Liver (tissue), 9 donors: ENCODE results near the gene TGM3. TPM values are rescaled to one million over a fixed set of nuclear protein-coding genes. Genes with fewer than 3 reads are reported as not detected.

Source experiments
- DNase-seq: peaks from one replicate; pipeline ENCODE4 v3.0.0-alpha.2; 2017; ENCODE audit warnings: low spot score
- H3K27ac ChIP-seq, 2 donors: one replicate each; pipeline ENCODE4 v1.7.0; 2013; ENCODE audit warnings: inconsistent platforms in 2 of 2, low read length in 2 of 2, control low read depth in 1 of 2, low read depth in 1 of 2, mild to moderate bottlenecking in 1 of 2
- H3K27me3 ChIP-seq, 4 donors: one replicate each; pipeline versions ENCODE4 v1.6.1 to v1.7.0; 2013; ENCODE audit warnings: low read length in 3 of 4, inconsistent platforms in 1 of 4, mild to moderate bottlenecking in 1 of 4, moderate library complexity in 1 of 4; ENCODE audit not compliant: control insufficient read depth in 4 of 4, insufficient read depth in 4 of 4
- H3K36me3 ChIP-seq, 4 donors: one replicate each; pipeline versions ENCODE4 v1.6.1 to v1.7.0; 2013; ENCODE audit warnings: low read length in 3 of 4, mild to moderate bottlenecking in 3 of 4, low read depth in 1 of 4, moderate library complexity in 1 of 4; ENCODE audit not compliant: control insufficient read depth in 4 of 4, insufficient read depth in 3 of 4
- H3K4me1 ChIP-seq, 4 donors: one replicate each; pipeline versions ENCODE4 v1.6.1 to v1.7.0; 2013; ENCODE audit warnings: low read length in 3 of 4, mild to moderate bottlenecking in 3 of 4, moderate library complexity in 1 of 4; ENCODE audit not compliant: control insufficient read depth in 4 of 4, insufficient read depth in 4 of 4
- H3K4me3 ChIP-seq, 3 donors: one replicate each; pipeline versions ENCODE4 v1.6.1 to v1.7.0; 2013; ENCODE audit warnings: low read length in 3 of 3, control low read depth in 1 of 3, low read depth in 1 of 3, mild to moderate bottlenecking in 1 of 3
- H3K9ac ChIP-seq, 2 donors: one replicate each; pipeline ENCODE4 v1.7.0; 2013; ENCODE audit warnings: low read length in 2 of 2, mild to moderate bottlenecking in 2 of 2, moderate library complexity in 2 of 2, control low read depth in 1 of 2, low read depth in 1 of 2
- H3K9me3 ChIP-seq, 4 donors: one replicate each; pipeline versions ENCODE4 v1.6.1 to v1.7.0; 2013; ENCODE audit warnings: low read length in 3 of 4; ENCODE audit not compliant: control insufficient read depth in 4 of 4
- EGR1 ChIP-seq, 2 donors: IDR thresholded peaks; 2 replicates each; pipeline ENCODE4 v1.6.1; 2016 to 2018; ENCODE audit warnings: antibody characterized with exemption in 2 of 2, low read depth in 2 of 2
- FOXA1 ChIP-seq: IDR thresholded peaks from 2 replicates; pipeline ENCODE4 v1.6.1; 2016; ENCODE audit warnings: antibody characterized with exemption
- FOXA2 ChIP-seq: IDR thresholded peaks from 2 replicates; pipeline ENCODE4 v1.6.1; 2016; ENCODE audit warnings: antibody characterized with exemption
- GABPA ChIP-seq, 2 donors: IDR thresholded peaks in 1 of 2; conservative IDR thresholded peaks in 1 of 2; 2 replicates each; pipeline ENCODE4 v1.6.1; 2016; ENCODE audit warnings: antibody characterized with exemption in 2 of 2, mild to moderate bottlenecking in 1 of 2, moderate library complexity in 1 of 2
- HNF4A ChIP-seq, 2 donors: conservative IDR thresholded peaks; 2 replicates each; pipeline ENCODE4 v1.6.1; 2016; ENCODE audit warnings: antibody characterized with exemption in 2 of 2, mild to moderate bottlenecking in 2 of 2
- HNF4G ChIP-seq: IDR thresholded peaks from 2 replicates; pipeline ENCODE4 v1.6.1; 2016; ENCODE audit warnings: antibody characterized with exemption
- JUND ChIP-seq, 2 donors: IDR thresholded peaks; 2 replicates each; pipeline ENCODE4 v1.6.1; 2016; ENCODE audit warnings: antibody characterized with exemption in 2 of 2
- NR2F2 ChIP-seq: IDR thresholded peaks from 2 replicates; pipeline ENCODE4 v1.6.1; 2016; ENCODE audit warnings: antibody characterized with exemption
- RAD21 ChIP-seq, 2 donors: IDR thresholded peaks; 2 replicates each; pipeline ENCODE4 v1.6.1; 2016; ENCODE audit warnings: antibody characterized with exemption in 2 of 2, mild to moderate bottlenecking in 2 of 2
- RXRA ChIP-seq, 2 donors: IDR thresholded peaks; 2 replicates each; pipeline ENCODE4 v1.6.1; 2017 to 2018; ENCODE audit warnings: antibody characterized with exemption in 2 of 2, mild to moderate bottlenecking in 1 of 2
- SP1 ChIP-seq: IDR thresholded peaks from 2 replicates; pipeline ENCODE4 v1.6.1; 2018; ENCODE audit warnings: antibody characterized with exemption, mild to moderate bottlenecking
- TAF1 ChIP-seq: conservative IDR thresholded peaks from 2 replicates; pipeline ENCODE4 v1.6.1; 2016; ENCODE audit warnings: antibody characterized with exemption, mild to moderate bottlenecking
- YY1 ChIP-seq: IDR thresholded peaks from 2 replicates; pipeline ENCODE4 v1.6.1; 2016; ENCODE audit warnings: antibody characterized with exemption, mild to moderate bottlenecking
- WGBS: extraction: QIAGEN DNeasy Blood & Tissue Kit; methylation state at CpG from one replicate; pipeline ENCODE4 v1.1.7; 2013; 5-methylcytosine and 5-hydroxymethylcytosine counted together
- polyA plus RNA-seq, 2 donors: library from polyadenylated mRNA; stranded (reverse) in 1 of 2; unstranded in 1 of 2; fragments of 200-250 nt in 1 of 2; fragments of >200 nt in 1 of 2; fragmentation: Nextera tagmentation in 1 of 2; extraction: Ambion mirVana in 1 of 2; gene quantifications; one replicate each; pipeline versions ENCODE4 v1.2.1 to v1.2.3, GENCODE V29; 2013 to 2015
- total RNA-seq, 2 donors: library from RNA; depleted of rRNA; stranded (reverse); fragments of >200 nt; gene quantifications; one replicate each; pipeline ENCODE4 v1.2.3, GENCODE V29; 2014
- TF ChIP-seq, protein P1 (sequence below): IDR thresholded peaks from 2 replicates; pipeline ENCODE4 v1.6.1; 2016; ENCODE audit warnings: antibody characterized with exemption, mild to moderate bottlenecking
- TF ChIP-seq, protein P2 (sequence below): IDR thresholded peaks from 2 replicates; pipeline ENCODE4 v1.6.1; 2016; ENCODE audit warnings: antibody characterized with exemption
- TF ChIP-seq, protein P3 (sequence below): IDR thresholded peaks from 2 replicates; pipeline ENCODE4 v1.6.1; 2016; ENCODE audit warnings: antibody characterized with exemption
- TF ChIP-seq, protein P4 (sequence below): fragments of 150-350 bp; IDR thresholded peaks from 2 replicates; pipeline ENCODE4 v1.5.1; 2017; ENCODE audit warnings: improper control_type of control experiment, low read depth, low read length; ENCODE audit not compliant: missing input control
- TF ChIP-seq, protein P5 (sequence below): IDR thresholded peaks from 2 replicates; pipeline ENCODE4 v1.6.1; 2016; ENCODE audit warnings: antibody characterized with exemption
- donor health status: healthy.
- donor health status: healthy.
- donor health status: healthy.
- donor health status: healthy.
- donor health status: healthy.

TGM3 gene
- total and polyA plus RNA-seq, 4 donors: 0.05 to 0.28 (median 0.08) TPM; not detected in 1

DNA sequence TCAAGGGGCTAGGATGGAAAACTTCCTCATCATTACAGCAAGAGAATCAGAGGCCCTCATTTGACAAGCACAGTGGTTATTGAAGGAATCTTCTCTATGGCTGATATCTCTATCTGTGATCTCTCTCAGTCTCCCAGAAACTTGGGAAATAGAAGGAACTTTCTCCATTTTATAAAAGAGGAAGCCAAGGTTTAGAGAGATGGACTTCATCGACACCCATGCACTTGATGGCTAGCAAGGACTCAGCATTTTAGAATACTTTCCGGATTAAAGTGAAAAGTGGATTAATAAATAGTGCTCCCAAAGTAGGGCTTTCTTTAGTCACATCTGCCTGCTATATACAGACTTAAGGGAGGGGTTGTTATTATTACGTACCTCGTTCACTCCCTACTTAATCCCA is 34.2 kb upstream of the TGM3 start:
- H3K27me3 ChIP-seq: no peaks in the 10 kb centered on the region
- no peaks in the 10 kb centered on the region for H3K9me3 ChIP-seq
- H3K4me1 ChIP-seq: peaks cover 10 to 24% (median 17%) of the 10 kb centered on the region in 4 donors
- H3K9ac ChIP-seq: no peak overlapping the region
- 90% methylated on average over 4 of the region's 4 CpGs for WGBS
- DNase-seq: no peak
- H3K4me3 ChIP-seq: no peak overlapping the region
- TF ChIP-seq, protein P1, sequence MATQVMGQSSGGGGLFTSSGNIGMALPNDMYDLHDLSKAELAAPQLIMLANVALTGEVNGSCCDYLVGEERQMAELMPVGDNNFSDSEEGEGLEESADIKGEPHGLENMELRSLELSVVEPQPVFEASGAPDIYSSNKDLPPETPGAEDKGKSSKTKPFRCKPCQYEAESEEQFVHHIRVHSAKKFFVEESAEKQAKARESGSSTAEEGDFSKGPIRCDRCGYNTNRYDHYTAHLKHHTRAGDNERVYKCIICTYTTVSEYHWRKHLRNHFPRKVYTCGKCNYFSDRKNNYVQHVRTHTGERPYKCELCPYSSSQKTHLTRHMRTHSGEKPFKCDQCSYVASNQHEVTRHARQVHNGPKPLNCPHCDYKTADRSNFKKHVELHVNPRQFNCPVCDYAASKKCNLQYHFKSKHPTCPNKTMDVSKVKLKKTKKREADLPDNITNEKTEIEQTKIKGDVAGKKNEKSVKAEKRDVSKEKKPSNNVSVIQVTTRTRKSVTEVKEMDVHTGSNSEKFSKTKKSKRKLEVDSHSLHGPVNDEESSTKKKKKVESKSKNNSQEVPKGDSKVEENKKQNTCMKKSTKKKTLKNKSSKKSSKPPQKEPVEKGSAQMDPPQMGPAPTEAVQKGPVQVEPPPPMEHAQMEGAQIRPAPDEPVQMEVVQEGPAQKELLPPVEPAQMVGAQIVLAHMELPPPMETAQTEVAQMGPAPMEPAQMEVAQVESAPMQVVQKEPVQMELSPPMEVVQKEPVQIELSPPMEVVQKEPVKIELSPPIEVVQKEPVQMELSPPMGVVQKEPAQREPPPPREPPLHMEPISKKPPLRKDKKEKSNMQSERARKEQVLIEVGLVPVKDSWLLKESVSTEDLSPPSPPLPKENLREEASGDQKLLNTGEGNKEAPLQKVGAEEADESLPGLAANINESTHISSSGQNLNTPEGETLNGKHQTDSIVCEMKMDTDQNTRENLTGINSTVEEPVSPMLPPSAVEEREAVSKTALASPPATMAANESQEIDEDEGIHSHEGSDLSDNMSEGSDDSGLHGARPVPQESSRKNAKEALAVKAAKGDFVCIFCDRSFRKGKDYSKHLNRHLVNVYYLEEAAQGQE: no peak
- TF ChIP-seq RXRA (IDR thresholded peaks at IDR 0.05): no peak
- no peak for TF ChIP-seq NR2F2
- TF ChIP-seq EGR1 (IDR thresholded peaks at IDR 0.05; ENCODE audit: low read depth in 2 of 2): no peak
- no peak for TF ChIP-seq FOXA2
- no peak for TF ChIP-seq FOXA1
- TF ChIP-seq, protein P2, sequence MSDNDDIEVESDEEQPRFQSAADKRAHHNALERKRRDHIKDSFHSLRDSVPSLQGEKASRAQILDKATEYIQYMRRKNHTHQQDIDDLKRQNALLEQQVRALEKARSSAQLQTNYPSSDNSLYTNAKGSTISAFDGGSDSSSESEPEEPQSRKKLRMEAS: no peak
- no peak for TF ChIP-seq HNF4G
- no peak for TF ChIP-seq YY1
- TF ChIP-seq JUND (IDR thresholded peaks at IDR 0.05): no peak
- no peak for TF ChIP-seq GABPA (IDR thresholded peaks at IDR 0.05 in 1 of 2, conservative IDR thresholded peaks at IDR 0.05 in 1 of 2)
- TF ChIP-seq, protein P3, sequence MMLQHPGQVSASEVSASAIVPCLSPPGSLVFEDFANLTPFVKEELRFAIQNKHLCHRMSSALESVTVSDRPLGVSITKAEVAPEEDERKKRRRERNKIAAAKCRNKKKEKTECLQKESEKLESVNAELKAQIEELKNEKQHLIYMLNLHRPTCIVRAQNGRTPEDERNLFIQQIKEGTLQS: no peak
- TF ChIP-seq TAF1: no peak
- TF ChIP-seq, protein P4, sequence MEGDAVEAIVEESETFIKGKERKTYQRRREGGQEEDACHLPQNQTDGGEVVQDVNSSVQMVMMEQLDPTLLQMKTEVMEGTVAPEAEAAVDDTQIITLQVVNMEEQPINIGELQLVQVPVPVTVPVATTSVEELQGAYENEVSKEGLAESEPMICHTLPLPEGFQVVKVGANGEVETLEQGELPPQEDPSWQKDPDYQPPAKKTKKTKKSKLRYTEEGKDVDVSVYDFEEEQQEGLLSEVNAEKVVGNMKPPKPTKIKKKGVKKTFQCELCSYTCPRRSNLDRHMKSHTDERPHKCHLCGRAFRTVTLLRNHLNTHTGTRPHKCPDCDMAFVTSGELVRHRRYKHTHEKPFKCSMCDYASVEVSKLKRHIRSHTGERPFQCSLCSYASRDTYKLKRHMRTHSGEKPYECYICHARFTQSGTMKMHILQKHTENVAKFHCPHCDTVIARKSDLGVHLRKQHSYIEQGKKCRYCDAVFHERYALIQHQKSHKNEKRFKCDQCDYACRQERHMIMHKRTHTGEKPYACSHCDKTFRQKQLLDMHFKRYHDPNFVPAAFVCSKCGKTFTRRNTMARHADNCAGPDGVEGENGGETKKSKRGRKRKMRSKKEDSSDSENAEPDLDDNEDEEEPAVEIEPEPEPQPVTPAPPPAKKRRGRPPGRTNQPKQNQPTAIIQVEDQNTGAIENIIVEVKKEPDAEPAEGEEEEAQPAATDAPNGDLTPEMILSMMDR: no peak
- no peak for TF ChIP-seq RAD21 (IDR thresholded peaks at IDR 0.05)
- no peak for TF ChIP-seq HNF4A (conservative IDR thresholded peaks at IDR 0.05)
- H3K27ac ChIP-seq: peak overlapping the region in 1 of 2 donors; percentile 50
- H3K36me3 ChIP-seq: no peaks in the 10 kb centered on the region

DNA sequence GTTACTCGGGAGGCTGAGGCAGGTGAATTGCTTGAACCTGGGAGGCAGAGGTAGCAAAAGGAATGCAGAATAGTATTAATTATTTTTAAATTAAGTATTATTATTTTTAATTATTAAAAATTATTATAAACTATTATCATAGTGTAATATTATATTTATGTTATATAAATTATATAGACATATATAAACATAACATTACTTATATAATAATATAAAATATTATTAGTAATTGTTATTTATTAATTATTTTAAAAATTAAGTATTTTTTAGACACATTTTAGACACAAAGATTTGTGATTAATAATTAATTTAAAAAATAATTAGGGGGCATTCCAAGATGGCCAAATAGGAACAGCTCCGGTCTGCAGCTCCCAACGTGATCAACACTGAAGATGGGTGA is 31.7 kb upstream of the TGM3 start:
- TF ChIP-seq FOXA2 (no peak), SP1 (no peak), TAF1 (no peak), NR2F2 (no peak), HNF4A (conservative IDR thresholded peaks at IDR 0.05) (no peak)
- TF ChIP-seq, protein P3: no peak
- TF ChIP-seq, protein P5, sequence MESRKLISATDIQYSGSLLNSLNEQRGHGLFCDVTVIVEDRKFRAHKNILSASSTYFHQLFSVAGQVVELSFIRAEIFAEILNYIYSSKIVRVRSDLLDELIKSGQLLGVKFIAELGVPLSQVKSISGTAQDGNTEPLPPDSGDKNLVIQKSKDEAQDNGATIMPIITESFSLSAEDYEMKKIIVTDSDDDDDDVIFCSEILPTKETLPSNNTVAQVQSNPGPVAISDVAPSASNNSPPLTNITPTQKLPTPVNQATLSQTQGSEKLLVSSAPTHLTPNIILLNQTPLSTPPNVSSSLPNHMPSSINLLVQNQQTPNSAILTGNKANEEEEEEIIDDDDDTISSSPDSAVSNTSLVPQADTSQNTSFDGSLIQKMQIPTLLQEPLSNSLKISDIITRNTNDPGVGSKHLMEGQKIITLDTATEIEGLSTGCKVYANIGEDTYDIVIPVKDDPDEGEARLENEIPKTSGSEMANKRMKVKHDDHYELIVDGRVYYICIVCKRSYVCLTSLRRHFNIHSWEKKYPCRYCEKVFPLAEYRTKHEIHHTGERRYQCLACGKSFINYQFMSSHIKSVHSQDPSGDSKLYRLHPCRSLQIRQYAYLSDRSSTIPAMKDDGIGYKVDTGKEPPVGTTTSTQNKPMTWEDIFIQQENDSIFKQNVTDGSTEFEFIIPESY: no peak
- Histone ChIP-seq H3K4me1 (peaks cover 10 to 24% (median 17%) of the 10 kb centered on the region in 4 donors), H3K36me3 (no peaks in the 10 kb centered on the region), H3K4me3 (no peak overlapping the region), H3K27ac (peak overlapping the region in 1 of 2 donors; percentile 67), H3K27me3 (no peaks in the 10 kb centered on the region), H3K9me3 (no peaks in the 10 kb centered on the region), H3K9ac (no peak overlapping the region)
- DNase-seq: no peak
- WGBS: 76% methylated on average over 3 of the region's 3 CpGs
